DMS79 (cell line): Measurements from ENCODE around the gene EXOSC2.
A peak's percentile ranks its signal among the peaks of the same experiment; 100 is the strongest.
"Not testable (repeated sequence)": the region's sequence is repeated elsewhere in the genome, so short reads cannot be mapped to it uniquely, and the experiment has no call there.

Experiments
- DNase-seq: peaks from one replicate; lab custom pipeline; 2025; lab: John Stamatoyannopoulos, UW

The EXOSC2 gene

DNA sequence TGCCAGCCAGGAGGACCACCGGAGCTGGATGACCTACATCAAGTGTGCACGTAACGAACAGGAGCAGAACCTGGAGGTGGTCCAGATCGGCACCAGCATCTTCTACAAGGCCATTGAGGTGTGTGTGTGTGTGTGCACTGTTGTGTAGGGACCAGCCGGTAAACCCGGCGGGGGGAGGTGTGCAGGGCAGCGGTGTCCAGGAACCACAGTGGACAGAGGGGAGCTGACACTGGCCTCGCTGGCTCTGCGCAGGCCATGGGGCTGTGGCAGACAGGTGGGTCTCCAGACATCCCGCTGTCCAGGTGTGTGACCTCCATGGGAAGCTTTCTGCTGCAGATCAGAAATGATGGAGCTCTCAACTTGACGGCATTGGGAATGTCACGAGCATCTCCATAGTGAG, 25.4 kb upstream of the EXOSC2 start:
- no peak for DNase-seq

DNA sequence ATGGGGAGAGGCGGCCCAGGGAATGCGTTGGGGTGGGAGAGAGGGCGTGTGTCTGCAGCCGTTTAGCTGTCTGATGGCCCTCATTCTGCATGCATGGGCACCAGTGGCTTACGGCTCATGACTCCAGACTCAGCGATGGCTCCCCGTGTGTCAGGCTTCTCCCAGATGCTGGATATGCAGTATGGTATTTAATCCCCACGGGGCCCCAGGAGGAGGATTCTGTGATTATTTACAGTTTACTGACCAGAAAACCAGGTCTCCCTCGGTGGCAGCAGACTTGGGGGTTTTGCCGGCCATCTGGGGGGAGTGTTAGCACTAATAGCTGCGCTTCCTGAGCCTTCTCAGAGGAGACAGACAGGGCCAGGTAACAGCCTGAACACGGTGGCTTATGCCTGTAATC, 24.9 kb upstream of the EXOSC2 start:
- no peak for DNase-seq

DNA sequence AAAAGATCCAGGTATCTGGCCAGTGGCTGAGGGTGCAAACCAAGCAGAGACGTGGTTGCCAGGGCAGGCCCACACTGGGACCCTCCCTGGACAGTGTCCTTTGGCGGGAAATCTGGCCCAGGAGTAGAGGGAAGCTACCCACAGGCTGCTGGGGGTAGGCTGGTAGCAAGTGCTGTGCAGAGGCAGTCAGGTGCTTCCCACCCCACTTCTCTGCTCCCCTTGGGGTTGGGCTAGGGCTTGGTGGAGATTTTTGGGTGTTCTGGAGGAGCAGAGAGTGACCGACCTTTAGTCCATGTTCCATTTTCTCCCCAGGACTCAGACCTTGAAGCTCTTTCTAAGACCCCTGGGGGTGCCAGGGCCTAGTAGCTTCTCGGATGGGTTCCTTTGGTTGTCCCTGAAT, 23.6 kb upstream of the EXOSC2 start:
- no peak for DNase-seq

DNA sequence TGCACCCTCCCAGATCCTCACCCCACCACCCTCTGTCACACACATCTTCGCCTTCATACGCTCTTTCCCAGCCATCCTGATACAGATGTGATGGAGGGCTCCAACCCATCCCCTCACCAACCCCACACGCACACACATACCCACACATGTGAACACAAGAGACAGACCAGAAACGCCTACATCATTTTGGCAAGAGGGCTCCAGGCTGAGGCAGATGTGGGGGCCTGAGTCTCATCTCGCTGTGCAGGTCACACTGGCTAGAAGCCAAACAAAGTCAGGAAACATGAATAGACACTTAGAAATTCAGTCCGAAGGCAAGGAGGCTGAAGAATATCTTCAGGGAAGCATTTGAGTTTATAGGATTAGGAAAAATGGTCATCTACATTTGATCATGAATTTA, 22.9 kb upstream of the EXOSC2 start:
- DNase-seq: no peak

DNA sequence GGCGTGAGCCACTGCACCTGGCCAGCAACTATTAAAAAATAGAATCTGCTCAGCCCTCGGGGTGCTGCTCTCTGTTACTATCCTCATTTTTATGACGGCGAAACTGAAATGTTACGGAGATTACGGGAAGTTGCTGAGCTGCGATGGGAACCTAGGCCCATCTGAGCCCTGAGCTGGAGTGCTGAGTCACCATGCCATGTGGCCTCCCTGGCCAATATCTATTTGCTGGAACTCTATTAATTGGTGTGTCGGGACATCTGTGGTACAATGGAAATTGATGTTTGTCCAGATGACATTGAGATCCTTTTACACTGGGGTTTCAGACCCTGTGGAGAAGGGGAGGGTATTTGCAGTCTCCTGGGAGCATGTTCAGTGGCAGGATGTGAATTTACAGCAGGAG, 21.1 kb upstream of the EXOSC2 start:
- DNase-seq: no peak

DNA sequence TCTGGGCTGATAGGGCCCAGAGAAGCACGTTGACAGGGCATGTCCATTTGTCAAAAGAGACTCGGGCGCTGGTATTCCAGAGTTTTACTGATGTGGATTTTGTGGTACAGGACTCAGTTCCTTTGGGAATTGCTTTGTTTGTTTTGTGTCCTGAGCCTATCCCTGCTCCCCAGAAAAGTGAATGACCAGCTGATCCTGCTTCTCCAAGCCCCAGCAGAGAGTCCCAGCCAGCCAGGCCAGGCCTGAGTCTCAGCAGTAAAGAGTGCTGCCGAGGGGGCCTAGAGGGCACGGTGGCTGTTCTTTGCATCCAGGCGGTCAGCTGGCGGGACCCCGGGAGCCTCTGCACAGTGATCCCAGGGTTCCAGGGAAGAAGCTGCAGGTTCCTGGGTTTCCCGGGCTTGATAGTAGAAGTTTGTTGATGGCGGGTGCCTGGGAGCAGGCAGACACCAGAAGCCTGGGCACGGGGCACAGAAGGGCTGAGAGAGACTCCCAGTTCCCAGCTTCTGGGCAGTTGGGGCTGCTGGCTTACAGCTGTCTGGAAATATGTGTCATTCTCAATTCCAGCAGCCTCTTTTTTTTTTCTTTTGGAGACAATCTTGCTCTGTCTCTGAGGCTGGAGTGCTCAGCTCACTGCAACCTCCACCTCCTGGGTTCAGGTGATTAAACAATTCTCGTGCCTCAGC, 20.5 kb upstream of the EXOSC2 start:
- no peak for DNase-seq

DNA sequence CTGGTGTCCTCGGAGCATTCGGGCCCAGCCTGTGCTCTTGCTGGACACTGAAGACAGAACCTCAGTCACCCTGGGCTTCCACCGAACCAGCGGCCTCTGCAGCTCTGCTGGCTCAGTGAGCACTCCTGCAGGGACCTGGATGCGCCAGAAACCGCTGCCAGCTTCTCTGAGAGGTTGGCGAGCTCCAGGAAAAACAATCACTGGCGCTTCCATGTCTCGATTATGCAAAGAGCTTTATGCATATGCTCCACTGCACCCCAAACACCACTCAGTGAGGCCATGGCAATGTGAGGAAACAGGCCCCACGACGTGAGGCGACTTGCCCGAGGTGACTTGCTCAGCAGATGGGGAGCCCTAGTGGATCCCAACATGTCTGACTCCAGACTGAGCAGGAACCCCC, 18.2 kb upstream of the EXOSC2 start:
- peak; percentile 26 for DNase-seq

DNA sequence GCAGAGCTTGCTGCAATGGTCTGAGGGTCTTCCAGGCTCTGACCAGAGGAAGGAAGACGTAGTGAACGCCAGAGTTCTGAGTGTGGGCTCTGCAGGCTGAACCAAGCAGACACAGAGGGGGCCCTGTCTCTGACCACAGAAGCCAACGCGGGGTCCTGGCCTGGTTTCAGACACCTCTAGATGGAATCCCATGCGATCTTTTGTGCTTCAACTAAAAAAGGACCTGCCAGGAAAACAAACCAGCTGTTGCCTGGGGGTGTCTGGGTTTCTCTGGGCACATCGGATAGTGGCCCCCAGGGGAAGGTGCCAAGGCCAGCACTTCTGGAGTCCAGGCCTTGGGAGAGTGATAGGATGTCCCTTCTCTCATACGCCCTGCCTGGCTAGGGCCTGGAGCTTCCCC, 16.3 kb upstream of the EXOSC2 start:
- DNase-seq: no peak

DNA sequence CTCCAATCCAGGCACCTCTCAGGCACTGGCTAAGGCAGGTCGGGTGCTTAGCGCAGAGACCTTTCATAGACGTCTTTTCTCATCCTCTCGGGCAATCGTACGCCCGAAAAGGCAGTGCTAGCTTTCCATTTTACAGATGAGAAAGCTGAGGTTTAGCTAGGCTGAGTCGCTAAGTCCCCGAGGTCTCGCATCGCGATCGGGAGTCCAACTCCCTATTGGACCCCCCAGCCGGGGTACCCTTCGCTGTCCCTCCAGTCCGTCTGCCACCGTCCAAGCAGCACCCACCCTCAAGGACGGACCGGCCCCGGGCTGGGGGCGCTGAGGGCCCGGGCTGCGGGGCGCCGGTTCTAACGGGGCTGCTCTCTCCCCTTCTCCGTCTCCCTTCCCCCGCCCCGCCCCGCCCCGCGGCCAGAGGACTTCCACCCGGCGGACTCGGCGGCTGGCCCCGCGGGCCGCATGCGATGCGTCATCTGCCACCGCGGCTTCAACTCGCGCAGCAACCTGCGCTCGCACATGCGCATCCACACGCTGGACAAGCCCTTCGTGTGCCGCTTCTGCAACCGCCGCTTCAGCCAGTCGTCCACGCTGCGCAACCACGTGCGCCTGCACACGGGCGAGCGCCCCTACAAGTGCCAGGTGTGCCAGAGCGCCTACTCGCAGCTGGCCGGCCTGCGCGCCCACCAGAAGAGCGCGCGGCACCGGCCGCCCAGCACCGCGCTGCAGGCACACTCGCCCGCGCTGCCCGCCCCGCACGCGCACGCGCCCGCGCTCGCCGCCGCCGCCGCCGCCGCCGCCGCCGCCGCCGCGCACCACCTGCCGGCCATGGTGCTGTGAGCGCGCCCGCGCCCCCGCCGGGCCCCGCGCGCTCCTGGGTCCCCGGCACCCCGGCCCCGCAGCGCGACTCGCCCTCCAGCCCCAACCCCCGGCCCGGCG, 12.5 kb upstream of the EXOSC2 start:
- DNase-seq: peak; percentile 64

DNA sequence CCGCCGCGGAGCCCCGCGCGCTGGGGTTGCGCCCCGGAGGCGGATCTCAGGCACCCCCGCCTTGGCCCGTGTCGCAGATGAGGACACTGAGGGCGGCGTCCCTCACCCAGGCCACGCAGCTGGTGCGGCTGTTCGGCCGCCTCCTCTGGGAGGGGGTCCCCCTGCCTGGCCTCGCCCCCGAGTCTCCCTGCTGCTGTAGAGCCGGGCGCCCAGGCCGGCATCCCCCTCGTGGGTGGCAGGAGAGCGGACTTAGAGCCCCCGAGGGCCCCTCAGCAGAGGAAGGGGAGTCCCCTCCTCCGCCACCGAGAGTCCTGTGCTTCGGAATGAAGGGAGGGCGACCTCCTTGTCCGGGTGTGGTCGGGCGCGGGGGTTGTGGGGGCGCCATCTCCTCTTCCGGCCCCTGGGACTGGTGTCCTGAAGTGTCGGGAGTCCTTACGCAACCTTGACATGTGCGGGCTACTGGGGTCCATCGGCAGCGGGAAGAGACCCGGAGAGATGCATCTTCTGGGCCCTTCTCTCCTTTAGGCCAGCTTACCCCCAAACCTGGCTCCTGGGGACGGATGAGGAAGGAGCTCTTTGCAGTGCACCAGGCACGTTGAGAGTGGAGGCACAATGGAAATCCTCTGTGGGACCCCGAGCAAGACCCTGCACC, 11.7 kb upstream of the EXOSC2 start:
- DNase-seq: no peak

DNA sequence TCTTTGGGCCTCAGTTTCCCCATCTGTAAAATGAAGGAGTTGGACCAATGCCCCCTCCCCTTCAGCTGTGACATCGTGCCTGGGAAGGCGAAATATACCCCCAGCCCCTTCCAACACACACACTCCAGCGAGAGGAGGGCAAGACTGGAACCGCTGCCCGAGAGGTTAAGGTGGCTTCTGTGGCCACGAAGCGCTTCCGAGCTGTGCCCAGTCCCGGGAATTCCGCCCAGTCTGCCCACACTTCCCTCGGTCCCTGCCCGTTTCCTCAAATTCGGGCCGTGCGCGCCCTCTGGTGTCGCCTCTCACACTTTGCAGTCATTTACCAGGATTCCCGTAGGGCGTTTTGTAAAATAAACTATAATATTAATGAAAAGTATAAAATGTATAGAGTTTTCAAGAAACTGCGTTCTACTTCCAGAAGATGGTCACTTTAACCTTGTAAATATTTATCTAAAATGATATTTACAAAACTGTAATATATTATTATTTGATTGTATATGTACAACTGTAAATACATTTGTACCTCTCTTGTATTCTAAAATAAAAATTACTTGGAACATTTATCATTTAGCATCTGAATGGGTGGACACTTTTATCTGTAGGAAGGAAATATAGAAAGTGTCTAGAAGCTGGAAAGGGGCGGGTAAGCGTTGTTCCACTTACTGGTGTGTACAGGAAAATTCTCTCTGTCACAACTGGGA, 11.0 kb upstream of the EXOSC2 start:
- peak; percentile 64 for DNase-seq

DNA sequence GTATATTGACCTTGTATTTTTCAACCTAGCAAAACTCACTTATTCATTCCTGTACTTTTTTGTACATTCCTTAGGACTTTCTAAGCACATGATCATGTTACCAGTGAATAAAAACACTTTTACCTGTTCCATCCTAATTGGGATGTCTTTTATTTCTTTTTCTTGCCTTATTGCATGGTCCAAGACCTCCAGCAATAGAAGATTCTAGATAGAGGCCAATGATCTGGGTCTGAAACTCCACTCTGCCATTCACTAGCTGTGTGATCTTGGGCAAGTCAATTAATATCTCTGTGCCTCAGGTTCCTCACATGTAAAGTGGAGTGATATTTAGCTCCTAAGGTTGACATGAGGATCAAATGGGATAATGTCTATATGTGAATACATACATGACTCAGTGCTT, 8.5 kb upstream of the EXOSC2 start:
- no peak for DNase-seq

DNA sequence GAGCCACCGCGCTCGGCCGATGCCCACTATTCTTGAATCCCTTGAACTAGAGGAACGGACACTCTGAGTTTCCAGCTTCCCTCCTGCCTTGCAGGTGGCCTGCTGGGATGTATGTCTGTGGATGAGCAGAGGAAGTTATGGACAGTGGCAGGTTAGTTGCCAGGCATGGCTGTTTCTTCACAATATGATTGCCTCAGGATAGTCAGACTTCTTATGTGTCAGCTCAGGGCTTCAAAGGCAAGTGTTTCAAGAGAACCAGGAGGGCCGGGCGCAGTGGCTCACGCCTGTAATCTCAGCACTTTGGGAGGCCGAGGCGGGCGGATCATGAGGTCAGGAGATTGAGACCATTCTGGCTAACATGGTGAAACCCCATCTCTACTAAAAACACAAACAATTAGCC, 7.6 kb upstream of the EXOSC2 start:
- DNase-seq: not testable (repeated sequence)

DNA sequence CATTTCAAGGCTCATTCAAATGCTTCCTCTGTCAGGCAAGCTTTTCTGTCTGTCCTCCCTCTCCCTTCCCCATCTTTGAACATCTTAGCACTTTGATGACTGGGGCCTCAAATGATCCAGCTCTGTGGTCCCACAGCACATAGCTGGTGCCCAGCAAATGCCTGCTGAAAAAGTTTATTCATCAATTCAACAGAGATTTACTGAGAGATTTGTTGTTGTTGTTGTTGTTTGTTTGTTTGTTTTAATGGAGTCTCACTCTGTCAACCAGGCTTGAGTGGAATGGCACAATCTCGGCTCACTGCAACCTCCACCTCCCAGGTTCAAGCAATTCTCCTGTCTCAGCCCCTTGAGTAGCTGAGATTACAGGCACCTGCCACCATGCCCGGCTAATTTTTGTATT, 6.0 kb upstream of the EXOSC2 start:
- no peak for DNase-seq

DNA sequence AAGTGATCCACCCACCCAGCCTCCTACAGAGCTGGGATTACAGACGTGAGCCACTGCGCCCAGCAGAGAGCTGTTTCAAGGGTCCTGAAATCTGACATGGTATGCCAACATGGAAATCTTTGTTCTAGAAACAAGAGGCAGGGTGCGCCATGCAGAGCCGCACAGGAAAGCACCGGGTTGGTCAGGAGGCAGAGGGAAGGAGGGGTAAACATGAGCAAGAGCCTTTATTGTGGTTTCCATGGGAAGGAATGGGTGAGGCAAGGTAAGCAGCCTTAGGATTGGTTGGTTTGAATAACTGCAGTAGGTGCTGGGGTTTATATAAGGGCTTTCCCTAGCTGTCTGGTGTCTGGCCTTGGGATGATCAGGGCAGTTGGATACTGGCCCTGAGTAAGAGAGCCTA, 5.5 kb upstream of the EXOSC2 start:
- no peak for DNase-seq

DNA sequence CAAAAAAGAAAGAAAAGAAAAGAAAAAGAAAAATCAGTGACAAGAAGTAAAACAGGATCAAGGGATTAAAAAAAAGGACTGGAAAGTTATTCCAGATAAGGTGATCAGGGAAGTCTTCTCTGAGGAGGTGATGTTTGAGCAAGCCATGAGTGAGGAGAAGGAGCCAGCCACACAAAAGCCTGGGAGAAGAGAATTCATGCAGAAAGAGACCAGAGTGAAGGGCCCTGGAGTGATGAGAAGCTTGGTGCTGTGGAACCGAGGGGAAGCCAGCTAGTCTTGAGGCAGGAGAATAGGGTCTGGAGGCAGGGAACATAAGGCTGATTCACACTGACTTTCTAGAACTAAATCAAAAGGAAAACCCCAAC, 4.0 kb upstream of the EXOSC2 start:
- DNase-seq: peak; percentile 62

DNA sequence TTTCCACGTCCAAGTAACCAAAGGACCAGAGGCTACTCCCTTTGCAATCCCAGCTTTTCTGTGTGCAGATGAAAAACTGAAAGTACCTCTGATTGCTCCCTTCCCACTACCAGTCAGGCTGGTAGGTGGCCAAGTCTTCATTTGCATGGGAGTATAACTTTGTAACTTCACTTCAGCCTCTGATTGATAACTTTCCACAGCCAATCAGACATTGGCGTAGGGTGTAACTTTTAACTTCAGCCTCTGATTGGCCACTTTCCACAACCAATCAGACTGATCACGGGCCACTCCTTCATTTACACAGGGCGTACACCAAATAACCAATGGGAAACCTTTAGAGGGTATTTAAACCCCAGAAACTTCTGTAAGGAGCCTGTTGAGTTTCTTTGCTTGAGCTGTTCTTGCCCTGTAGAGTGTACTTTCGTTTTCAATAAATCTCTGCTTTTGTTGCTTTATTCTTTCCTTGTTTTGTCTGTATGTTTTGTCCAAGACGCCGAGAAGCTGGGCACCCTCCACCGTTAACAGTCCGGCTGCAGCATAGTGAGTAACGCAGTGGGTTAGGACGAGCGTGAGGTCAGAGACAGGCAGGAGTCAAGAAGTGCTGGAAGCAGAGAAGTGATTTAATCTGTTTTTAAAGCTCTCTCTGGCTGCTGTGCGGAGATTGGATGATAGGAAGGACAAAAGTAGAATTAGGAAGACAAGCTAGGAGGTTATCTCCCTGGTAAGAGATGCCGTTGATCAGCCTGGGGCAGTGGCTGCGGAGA, 3.5 kb upstream of the EXOSC2 start:
- DNase-seq: peak; percentile 97

DNA sequence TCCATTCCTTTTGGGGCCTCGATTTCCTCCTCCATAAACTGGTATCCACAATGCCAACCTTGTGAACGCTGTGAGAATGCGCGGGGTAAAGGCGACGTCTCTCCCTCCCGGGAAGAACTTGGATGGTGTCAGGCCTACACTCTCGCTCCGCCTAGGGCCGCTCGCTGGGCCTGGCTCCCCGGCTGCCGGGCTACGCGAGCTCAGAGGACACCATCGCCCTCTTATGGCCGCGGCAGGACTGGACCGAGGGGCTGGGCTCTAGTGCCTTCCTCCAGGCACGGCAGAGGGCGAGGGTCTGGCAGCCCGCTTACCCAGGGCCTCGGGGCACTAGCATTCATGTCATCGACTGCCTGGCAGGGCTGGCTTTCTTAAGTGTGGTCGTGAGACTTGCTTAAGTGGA, 1.3 kb upstream of the EXOSC2 start:
- no peak for DNase-seq

DNA sequence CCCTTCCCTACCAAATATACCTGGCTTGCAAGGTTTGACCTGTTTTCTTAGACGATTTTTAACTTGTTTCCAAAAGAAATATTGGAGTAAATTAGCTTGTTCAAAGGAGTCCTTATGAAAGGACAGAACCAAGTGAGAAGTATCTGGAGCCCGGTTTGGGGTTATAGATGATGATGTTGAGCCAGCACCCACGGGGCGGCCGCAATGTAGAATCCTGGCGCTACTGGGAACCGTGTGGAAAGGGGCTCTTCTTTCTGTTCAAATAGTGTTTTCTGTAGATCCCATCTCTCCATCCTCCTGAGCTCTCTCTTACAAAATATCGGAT, 517 bp upstream of the EXOSC2 start:
- DNase-seq: no peak

DNA sequence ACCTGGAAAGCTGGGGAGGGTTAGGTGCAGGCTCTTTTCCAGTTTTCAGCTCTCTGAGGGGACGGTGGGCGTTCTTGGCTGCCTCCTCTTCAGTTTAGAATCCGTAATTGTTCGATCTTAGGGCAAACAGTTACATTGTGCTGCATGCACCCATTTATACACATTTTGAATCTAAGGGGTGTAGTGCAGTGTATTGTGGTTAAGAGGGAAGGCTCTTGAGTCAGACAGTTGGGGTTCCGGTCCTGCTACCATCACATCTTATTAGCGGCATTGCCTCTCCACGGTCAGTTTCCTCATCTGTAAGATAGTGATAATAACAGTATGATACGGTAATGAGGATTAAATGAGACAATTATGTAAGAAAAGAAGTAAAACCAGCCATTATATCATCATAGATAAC, 625 bp downstream of the EXOSC2 start:
- no peak for DNase-seq

DNA sequence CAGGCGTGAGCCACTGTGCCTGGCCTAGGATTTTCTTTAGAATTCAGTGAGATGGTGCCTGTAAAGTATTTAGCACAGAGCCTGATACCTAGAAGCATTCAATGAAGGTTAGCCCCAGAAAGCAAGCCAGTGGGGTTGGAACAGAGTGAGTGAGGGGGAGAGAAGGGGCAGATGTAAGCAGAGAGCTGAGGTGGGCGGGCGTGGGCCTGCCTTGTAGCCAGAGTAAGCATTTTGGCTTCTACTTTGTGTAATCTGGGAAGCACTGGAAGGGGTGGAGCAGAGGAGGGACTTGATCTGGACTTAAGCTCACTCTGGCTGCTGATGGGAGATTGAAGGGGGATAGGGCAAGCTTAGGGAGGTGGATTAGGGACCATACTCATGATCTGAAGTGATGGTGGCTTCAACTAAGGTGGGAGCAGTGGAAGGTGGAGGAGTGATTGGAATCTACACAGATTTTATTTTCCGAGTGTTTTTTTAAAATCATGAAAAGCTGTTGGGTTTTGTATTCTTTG, 2.6 kb downstream of the EXOSC2 start:
- no peak for DNase-seq

DNA sequence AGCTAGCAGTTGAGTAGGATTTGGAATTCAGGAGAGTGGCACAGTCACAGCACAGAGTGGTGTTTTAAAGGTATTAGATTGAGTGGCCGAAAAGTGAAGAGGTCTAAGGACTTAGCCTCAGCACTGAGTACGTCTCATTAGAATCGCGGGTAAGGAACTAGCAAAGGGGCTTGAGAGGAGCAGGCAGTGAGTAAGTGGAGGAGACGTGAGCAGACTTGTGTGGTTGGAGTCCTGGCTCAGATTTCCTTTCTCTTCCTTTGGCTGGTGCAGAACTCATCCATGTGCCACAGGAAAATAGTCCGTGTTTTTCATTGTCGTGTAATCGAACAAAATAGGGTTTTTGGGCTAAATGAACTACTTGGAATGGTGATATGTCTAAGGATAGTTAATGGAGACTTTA, 3.4 kb downstream of the EXOSC2 start:
- DNase-seq: no peak
